Esophagus muscularis mucosa (tissue), 4 donors: ENCODE measurements around the gene SDK1. TPM values are rescaled to one million over a fixed set of nuclear protein-coding genes. Genes with fewer than 3 reads are reported as not detected.

Experiments used
- DNase-seq: peaks from one replicate; pipeline ENCODE4 v3.0.0-alpha.2; 2017; ENCODE audit errors: extremely low spot score
- H3K27ac ChIP-seq, 4 donors: fragments of 200-600 bp; sonication (generic); replicated peaks in 1 of 4; 1 replicate in 3 of 4; 2 replicates in 1 of 4; pipeline ENCODE4 v1.5.1; 2016 to 2019; ENCODE audit warnings: mild to moderate bottlenecking in 1 of 4
- H3K27me3 ChIP-seq, 4 donors: fragments of 200-600 bp; sonication (generic); one replicate each; pipeline versions ENCODE4 v1.5.1 to v1.6.0; 2016 to 2019
- H3K36me3 ChIP-seq, 4 donors: fragments of 200-600 bp; sonication (generic); one replicate each; pipeline ENCODE4 v1.5.1; 2016 to 2019
- H3K4me1 ChIP-seq, 4 donors: fragments of 200-600 bp; sonication (generic); one replicate each; pipeline ENCODE4 v1.5.1; 2016 to 2019
- H3K4me3 ChIP-seq, 4 donors: fragments of 200-600 bp; sonication (generic); 1 replicate in 2 of 4; 2 replicates in 2 of 4; pipeline ENCODE4 v1.5.1; 2016 to 2019; ENCODE audit warnings: mild to moderate bottlenecking in 4 of 4, moderate library complexity in 1 of 4
- H3K9me3 ChIP-seq, 4 donors: fragments of 200-600 bp; sonication (generic); 1 replicate in 3 of 4; 2 replicates in 1 of 4; pipeline ENCODE4 v1.5.1; 2016 to 2019
- EP300 ChIP-seq: sonication (generic); formaldehyde crosslinking; IDR thresholded peaks from one replicate; pipeline ENCODE4 v1.6.1; 2017; ENCODE audit warnings: antibody characterized with exemption
- POLR2A ChIP-seq: fragments of 450-650 bp; IDR thresholded peaks from one replicate; pipeline ENCODE4 v1.6.1; 2017; ENCODE audit warnings: antibody characterized with exemption, moderate library complexity, mild to moderate bottlenecking, low read depth
- POLR2AphosphoS5 ChIP-seq, 2 donors: sonication (generic); formaldehyde crosslinking; IDR thresholded peaks; one replicate each; pipeline ENCODE4 v1.6.1; 2017; ENCODE audit warnings: antibody characterized with exemption in 2 of 2
- WGBS: methylation state at CpG from one replicate; pipeline ENCODE4 v1.1.5; 2018; 5-methylcytosine and 5-hydroxymethylcytosine counted together
- intact Hi-C: fragments of 100-400 bp; cut with DNase I; formaldehyde crosslinking; loops from one replicate; pipeline ENCODE4 v1.15.1; 2023
- total RNA-seq, 4 donors: library from RNA; depleted of rRNA; stranded (reverse); fragments of >200 nt; gene quantifications; one replicate each; pipeline versions ENCODE4 v1.1.0 to v1.2.1, GENCODE V29; 2016
- TF ChIP-seq, protein P1 (sequence below), 3 experiments: fragments of 200-600 bp in 2 of 3; fragments of 450-650 bp in 1 of 3; sonication (generic) in 2 of 3; IDR thresholded peaks; one replicate each; pipeline ENCODE4 v1.5.1; 2017 to 2019; ENCODE audit warnings: antibody characterized with exemption in 3 of 3, mild to moderate bottlenecking in 2 of 3, moderate library complexity in 1 of 3

Gene SDK1
- total RNA-seq, 4 donors from 2014 or later = 7.8 to 18.6 (median 12.0) TPM

DNA sequence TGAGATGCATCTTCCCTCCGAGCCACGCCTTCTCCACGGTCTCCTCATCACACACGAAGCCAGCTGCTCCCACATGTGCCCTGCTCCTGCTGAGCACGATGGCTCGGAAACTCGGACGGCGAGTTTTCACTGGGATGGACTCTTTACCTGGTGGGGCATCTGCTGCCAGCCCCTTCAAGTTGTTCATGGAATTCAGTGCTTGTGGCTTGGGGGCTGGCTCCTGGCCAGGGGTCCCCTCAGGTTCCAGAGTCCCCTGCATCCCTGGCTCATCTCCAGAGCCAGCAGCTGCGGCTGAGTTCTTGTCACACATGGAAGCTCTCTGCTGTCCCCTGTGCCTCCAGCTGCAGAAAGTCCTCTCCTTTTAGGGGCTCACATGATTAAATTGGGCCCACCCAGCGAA lies 654.0 kb downstream of the SDK1 start:
- 90% methylated on average over 11 of the region's 11 CpGs for WGBS
- no peaks in the 10 kb centered on the region for H3K4me1 ChIP-seq
- DNase-seq = no peak
- intact Hi-C loops = no loop called here
- no peak overlapping the region for H3K4me3 ChIP-seq
- peaks cover 0 to 5% (median 0%) of the 10 kb centered on the region in 4 donors for H3K36me3 ChIP-seq
- no peak overlapping the region for H3K27ac ChIP-seq
- no peaks in the 10 kb centered on the region for H3K9me3 ChIP-seq
- TF ChIP-seq POLR2A = no peak
- TF ChIP-seq, protein P1, sequence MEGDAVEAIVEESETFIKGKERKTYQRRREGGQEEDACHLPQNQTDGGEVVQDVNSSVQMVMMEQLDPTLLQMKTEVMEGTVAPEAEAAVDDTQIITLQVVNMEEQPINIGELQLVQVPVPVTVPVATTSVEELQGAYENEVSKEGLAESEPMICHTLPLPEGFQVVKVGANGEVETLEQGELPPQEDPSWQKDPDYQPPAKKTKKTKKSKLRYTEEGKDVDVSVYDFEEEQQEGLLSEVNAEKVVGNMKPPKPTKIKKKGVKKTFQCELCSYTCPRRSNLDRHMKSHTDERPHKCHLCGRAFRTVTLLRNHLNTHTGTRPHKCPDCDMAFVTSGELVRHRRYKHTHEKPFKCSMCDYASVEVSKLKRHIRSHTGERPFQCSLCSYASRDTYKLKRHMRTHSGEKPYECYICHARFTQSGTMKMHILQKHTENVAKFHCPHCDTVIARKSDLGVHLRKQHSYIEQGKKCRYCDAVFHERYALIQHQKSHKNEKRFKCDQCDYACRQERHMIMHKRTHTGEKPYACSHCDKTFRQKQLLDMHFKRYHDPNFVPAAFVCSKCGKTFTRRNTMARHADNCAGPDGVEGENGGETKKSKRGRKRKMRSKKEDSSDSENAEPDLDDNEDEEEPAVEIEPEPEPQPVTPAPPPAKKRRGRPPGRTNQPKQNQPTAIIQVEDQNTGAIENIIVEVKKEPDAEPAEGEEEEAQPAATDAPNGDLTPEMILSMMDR (IDR thresholded peaks at IDR 0.05) = no peak
- no peak for TF ChIP-seq EP300
- TF ChIP-seq POLR2AphosphoS5 (IDR thresholded peaks at IDR 0.05) = no peak
- H3K27me3 ChIP-seq = no peaks in the 10 kb centered on the region

DNA sequence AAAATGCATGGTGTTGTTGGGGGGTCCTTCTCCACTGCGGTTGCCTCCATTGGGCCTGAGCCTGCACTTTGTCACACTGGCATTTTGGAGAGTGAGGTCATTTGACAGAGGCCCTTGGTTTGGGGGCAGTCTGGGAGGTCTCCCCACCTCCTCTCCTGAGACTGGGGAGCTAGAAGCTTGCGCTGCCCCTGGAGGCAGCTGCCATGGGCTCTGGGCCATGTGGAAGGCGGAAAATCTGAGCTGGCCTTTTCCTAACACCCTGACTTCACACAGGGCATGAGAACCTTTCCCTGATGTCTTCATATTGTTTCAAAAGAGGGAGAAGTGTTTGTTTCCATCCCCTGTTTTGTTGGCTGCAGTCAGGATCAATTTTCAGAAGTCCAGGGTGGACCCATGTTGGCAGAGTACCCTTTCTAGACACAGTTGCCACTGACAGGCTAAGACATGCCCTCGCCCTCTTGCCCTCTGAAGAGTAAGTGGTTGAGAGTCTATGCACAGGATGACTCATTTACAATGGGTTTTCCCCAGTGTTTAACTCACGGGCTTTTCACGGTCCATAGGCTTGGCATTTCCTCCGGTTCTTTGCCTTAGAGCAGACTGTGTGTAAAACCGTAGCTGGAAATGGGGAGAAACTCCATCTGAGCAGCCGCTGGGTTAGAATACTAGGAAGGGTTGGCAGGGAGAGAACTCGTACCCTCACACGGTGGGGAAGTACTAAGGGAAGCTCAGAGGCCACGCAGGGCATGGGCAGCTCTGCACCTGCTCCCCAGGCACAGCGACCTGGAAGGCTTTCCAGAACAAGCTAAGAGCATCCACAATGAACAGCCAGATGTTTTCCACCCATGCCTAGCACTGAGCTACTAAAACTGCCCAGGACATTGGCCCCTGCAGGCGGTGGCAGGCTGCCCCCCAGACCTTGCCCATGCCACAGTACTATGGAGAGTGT lies 655.0 kb downstream of the SDK1 start:
- Histone ChIP-seq H3K36me3 (peaks cover 0 to 5% (median 0%) of the 10 kb centered on the region in 4 donors), H3K27me3 (no peaks in the 10 kb centered on the region), H3K4me1 (no peaks in the 10 kb centered on the region), H3K4me3 (no peak overlapping the region), H3K9me3 (no peaks in the 10 kb centered on the region), H3K27ac (no peak overlapping the region)
- WGBS = 83% methylated on average over 13 of the region's 14 CpGs
- DNase-seq = no peak
- TF ChIP-seq, protein P1 (IDR thresholded peaks at IDR 0.05) = no peak
- TF ChIP-seq POLR2A = no peak
- intact Hi-C loops = no loop called here

DNA sequence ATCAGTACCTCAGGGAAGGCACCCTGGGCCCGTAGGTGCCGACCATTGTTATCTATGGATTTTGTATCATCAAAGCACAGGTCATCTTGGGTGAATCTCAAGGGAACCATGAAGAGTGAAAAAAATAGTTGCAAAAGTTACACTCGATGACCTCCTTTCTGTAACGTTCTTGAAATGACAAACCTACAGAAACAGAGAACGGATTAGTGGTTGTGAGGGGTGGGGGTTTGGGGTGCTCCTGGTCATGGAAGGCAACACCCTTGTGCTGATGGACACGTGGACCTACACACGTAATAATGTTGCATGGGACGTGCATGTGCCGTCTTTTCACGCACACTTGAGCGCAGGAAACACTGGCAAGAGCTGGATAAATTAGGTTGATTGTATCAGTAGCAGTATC lies 655.9 kb downstream of the SDK1 start:
- WGBS = 93% methylated on average over 11 of the region's 11 CpGs
- intact Hi-C loops = no loop called here
- H3K4me1 ChIP-seq = no peaks in the 10 kb centered on the region
- H3K27ac ChIP-seq = no peak overlapping the region
- no peak for DNase-seq
- no peak overlapping the region for H3K4me3 ChIP-seq
- H3K36me3 ChIP-seq = no peaks in the 10 kb centered on the region
- no peaks in the 10 kb centered on the region for H3K27me3 ChIP-seq
- H3K9me3 ChIP-seq = no peaks in the 10 kb centered on the region
- no peak for TF ChIP-seq EP300
- TF ChIP-seq POLR2AphosphoS5 (IDR thresholded peaks at IDR 0.05) = no peak
- TF ChIP-seq POLR2A = no peak
- TF ChIP-seq, protein P1 (IDR thresholded peaks at IDR 0.05) = no peak

DNA sequence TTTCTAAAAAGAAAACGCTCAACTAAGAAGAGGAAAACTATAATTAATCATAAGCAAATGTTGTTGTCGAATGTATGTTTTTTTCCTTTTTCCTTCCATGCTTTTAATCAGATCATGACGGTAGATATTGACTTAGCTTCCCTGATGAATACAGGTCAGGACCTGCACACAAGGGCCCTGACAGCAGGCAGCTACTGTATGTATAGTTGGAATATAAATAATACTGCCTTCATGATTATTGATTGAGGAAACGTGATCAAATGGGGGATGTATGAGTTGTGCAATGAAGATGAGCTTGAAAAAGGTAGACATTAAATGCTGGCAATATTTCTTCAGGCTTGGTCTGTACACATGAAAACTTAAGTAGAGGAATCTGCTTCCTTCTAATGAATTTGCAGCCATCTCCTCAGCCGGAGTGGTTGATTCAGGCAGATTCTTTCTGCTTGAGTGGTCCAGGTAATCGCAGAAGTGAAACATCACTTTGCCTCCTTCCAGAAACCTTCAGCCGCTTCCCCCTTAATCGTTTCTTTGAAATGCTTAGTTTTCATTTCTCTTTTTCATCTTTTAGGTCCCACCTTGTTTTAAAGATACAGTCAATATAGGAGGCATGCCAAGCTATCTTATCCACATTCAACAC lies 656.5 kb downstream of the SDK1 start:
- intact Hi-C loops = no loop called here
- Histone ChIP-seq H3K27ac (no peak overlapping the region), H3K9me3 (no peaks in the 10 kb centered on the region), H3K36me3 (no peaks in the 10 kb centered on the region), H3K4me3 (no peak overlapping the region), H3K4me1 (no peaks in the 10 kb centered on the region), H3K27me3 (no peaks in the 10 kb centered on the region)
- TF ChIP-seq EP300 (no peak), POLR2AphosphoS5 (IDR thresholded peaks at IDR 0.05) (no peak), POLR2A (no peak)
- TF ChIP-seq, protein P1 (IDR thresholded peaks at IDR 0.05) = no peak
- WGBS = 73% methylated on average over 8 of the region's 8 CpGs
- no peak for DNase-seq
